Pancreas (tissue), 10 donors: Measurements from ENCODE around the gene RAD51B. TPM values are rescaled to one million over a fixed set of nuclear protein-coding genes. Genes with fewer than 3 reads are reported as not detected.

ENCODE experiments used
- ATAC-seq, 4 donors: fragments of 200-7000 bp; cut with Tn5 transposase; one replicate each; pipeline versions ENCODE4 v1.8.0 to v1.9.1; 2020; ENCODE audit warnings: mild to moderate bottlenecking in 4 of 4, moderate library complexity in 4 of 4
- DNase-seq, 6 donors: peaks; one replicate each; pipeline ENCODE4 v3.0.0-alpha.2; 2020
- FAIRE-seq: peaks from 2 replicates; lab custom pipeline; 2012; peaks lifted over from hg19 to GRCh38; lab: Jason Lieb, UNC
- H3K27ac ChIP-seq, 4 donors: fragments of 200-600 bp; sonication (generic); 1 replicate in 3 of 4; 2 replicates in 1 of 4; pipeline versions ENCODE4 v1.5.0 to v1.8.0; 2020
- H3K27me3 ChIP-seq, 4 donors: fragments of 200-600 bp; one replicate each; pipeline ENCODE4 v1.8.0; 2021
- H3K36me3 ChIP-seq, 3 donors: fragments of 200-600 bp; sonication (generic) in 1 of 3; one replicate each; pipeline versions ENCODE4 v1.5.0 to v1.8.0; 2020 to 2021
- H3K4me1 ChIP-seq, 3 donors: fragments of 200-600 bp; one replicate each; pipeline ENCODE4 v1.8.0; 2021
- H3K4me3 ChIP-seq, 4 donors: fragments of 200-600 bp; sonication (generic) in 2 of 4; one replicate each; pipeline versions ENCODE4 v1.5.0 to v1.8.0; 2020 to 2021
- H3K9me3 ChIP-seq, 4 donors: fragments of 200-600 bp; one replicate each; pipeline ENCODE4 v1.8.0; 2021
- WGBS, 2 donors: extraction: QIAGEN DNeasy Blood & Tissue Kit; methylation state at CpG; one replicate each; pipeline ENCODE4 v1.1.7; 2013; 5-methylcytosine and 5-hydroxymethylcytosine counted together
- intact Hi-C, 3 donors: fragments of 100-400 bp; cut with DNase I; formaldehyde crosslinking; loops; one replicate each; pipeline versions ENCODE4 v1.11.1 to v1.14.2; 2022
- polyA plus RNA-seq, 2 donors: library from polyadenylated mRNA; stranded (reverse); fragments of 200-250 nt; gene quantifications; one replicate each; pipeline ENCODE4 v1.2.3, GENCODE V29; 2013
- total RNA-seq, 6 donors: library from RNA; stranded (reverse); fragmentation: NEBNext Ultra II Directional in 4 of 6; extraction: Animal tissue kit (Norgen Biotek cat#: 25700) in 4 of 6; gene quantifications; one replicate each; pipeline versions ENCODE4 v1.2.1 to v1.2.4, GENCODE V29; 2021 to 2023
- TF ChIP-seq, protein P1 (sequence below), 4 donors: fragments of 200-600 bp; sonication (generic) in 3 of 4; IDR thresholded peaks; one replicate each; pipeline versions ENCODE4 v1.5.0 to v1.8.0; 2021; ENCODE audit warnings: antibody characterized with exemption in 4 of 4
- donor health status: healthy with polysubstance abuse.
- donor health status: DM: no; HTN: no; CAD: no; lungs with moderate emphysema.
- donor health status: DM: no; HTN: no; CAD: no.
- donor health status: control.
- donor health status: control.
- donor health status: Bipolar disorder and iron deficiency.
- donor health status: DM: yes; HTN: yes; CAD: no.
- donor health status: DM: no; HTN: no; CAD: no.
- donor health status: DM: no; HTN: no; CAD: no.
- donor health status: DM: yes; HTN: yes; CAD: no.

The RAD51B gene
- total and polyA plus RNA-seq, 8 donors, result 1.1 to 17.3 (median 5.8) TPM

DNA sequence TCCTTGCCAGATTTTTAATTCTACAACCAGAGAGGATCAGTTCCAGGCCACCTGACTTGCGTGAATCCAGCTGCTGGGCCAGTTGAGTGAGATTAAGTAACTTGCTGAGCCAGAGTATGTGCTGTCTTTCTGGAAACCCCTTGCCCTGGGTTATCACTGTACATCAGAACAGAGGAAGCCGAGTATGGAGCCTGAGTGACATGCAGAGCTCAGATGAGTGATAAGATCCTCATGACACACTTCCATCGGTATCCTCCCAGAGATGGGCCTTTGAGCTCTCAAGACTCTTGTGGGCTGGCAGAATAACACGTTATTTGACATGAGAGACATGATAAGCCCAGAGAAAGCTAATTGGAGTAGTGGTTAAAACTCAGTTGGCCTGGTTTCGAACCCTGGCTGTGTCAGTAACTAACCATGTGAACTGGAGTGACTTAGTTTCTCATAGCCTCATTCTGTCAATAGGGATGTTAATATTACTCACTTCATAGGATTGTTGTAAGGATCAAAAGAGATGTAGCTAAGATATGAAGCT, 585.1 kb downstream of the RAD51B start:
- H3K9me3 ChIP-seq, result no peaks in the 10 kb centered on the region
- TF ChIP-seq, protein P1, sequence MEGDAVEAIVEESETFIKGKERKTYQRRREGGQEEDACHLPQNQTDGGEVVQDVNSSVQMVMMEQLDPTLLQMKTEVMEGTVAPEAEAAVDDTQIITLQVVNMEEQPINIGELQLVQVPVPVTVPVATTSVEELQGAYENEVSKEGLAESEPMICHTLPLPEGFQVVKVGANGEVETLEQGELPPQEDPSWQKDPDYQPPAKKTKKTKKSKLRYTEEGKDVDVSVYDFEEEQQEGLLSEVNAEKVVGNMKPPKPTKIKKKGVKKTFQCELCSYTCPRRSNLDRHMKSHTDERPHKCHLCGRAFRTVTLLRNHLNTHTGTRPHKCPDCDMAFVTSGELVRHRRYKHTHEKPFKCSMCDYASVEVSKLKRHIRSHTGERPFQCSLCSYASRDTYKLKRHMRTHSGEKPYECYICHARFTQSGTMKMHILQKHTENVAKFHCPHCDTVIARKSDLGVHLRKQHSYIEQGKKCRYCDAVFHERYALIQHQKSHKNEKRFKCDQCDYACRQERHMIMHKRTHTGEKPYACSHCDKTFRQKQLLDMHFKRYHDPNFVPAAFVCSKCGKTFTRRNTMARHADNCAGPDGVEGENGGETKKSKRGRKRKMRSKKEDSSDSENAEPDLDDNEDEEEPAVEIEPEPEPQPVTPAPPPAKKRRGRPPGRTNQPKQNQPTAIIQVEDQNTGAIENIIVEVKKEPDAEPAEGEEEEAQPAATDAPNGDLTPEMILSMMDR (IDR thresholded peaks at IDR 0.05), result no peak
- FAIRE-seq (no peak), ATAC-seq (peak in 1 of 4 donors; percentile 39), DNase-seq (no peak)
- no peak overlapping the region for H3K27ac ChIP-seq
- intact Hi-C loops, result no loop called here
- peaks cover 0 to 22% (median 1%) of the 10 kb centered on the region in 3 donors for H3K4me1 ChIP-seq
- H3K27me3 ChIP-seq, result no peaks in the 10 kb centered on the region
- no peaks in the 10 kb centered on the region for H3K36me3 ChIP-seq
- 66 to 70% methylated on average over 5 of the region's 5 CpGs for WGBS, 2 donors
- no peak overlapping the region for H3K4me3 ChIP-seq

DNA sequence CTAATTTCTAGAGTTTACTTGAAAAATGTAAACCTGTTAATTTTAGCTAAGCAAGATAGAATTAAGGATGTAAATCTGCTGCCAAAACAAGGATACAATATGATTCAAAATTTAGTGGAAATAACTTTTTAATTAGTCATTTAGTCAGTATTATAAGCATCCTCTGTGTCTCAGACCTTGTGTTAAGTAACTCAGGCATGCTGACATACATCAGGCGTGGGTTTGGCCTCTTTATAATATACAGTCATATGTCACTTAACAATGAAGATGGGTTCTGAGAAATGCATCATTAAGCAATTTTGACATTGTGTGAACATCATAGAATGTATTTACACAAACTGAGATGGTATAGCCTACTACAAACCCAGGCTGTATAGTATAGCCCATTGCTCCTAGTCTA, 586.4 kb downstream of the RAD51B start:
- 98 to 99% methylated on average over 1 of the region's 1 CpG for WGBS, 2 donors
- no peaks in the 10 kb centered on the region for H3K36me3 ChIP-seq
- intact Hi-C loops, result no loop called here
- no peaks in the 10 kb centered on the region for H3K27me3 ChIP-seq
- no peak overlapping the region for H3K4me3 ChIP-seq
- H3K4me1 ChIP-seq, result peaks cover 0 to 19% (median 0%) of the 10 kb centered on the region in 3 donors
- H3K27ac ChIP-seq, result no peak overlapping the region
- no peak for FAIRE-seq
- no peak for ATAC-seq
- H3K9me3 ChIP-seq, result no peaks in the 10 kb centered on the region
- TF ChIP-seq, protein P1 (IDR thresholded peaks at IDR 0.05), result no peak
- no peak for DNase-seq

DNA sequence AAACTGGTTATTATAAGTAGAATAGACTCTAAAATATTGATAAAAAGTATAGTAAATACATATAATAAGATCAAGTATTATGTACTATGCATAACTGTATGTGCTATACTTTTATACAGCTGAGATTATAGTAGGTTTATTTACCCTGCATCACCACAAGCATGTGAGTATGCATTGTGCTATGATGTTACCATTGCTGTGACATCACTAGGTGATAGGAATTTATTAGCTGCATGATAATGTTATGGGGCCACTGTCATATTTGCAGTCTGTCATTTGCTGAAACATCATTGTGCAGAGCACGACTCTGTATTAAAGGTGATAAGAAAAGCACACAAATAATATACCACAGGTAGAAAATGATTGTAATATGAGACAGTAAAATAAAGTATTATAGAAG, 587.7 kb downstream of the RAD51B start:
- WGBS, 2 donors, result 24 to 37% methylated on average over 1 of the region's 1 CpG
- no peak for DNase-seq
- ATAC-seq, result no peak

DNA sequence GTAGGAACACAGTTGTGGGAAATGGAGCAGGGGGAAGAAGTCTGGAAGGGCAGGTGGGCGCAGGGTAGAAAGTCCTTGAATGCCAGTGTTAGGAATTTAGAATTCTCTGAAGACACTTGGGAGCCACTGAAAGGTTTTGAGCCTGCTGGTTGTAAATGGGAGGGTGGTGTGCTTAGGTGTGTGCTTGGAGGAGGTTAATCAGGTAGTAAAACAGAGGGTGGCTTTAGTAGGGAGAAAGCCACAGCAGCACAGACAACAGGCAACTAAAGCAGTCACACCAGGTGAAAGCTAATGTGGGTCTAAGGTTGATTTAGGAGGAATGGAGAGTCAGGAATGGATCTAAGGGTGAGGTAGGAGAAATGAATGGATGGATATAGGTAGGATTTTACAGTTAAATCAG, 588.2 kb downstream of the RAD51B start:
- Histone ChIP-seq H3K27ac (no peak overlapping the region), H3K4me1 (peaks cover 0 to 16% (median 0%) of the 10 kb centered on the region in 3 donors), H3K36me3 (no peaks in the 10 kb centered on the region), H3K9me3 (no peaks in the 10 kb centered on the region), H3K4me3 (no peak overlapping the region), H3K27me3 (no peaks in the 10 kb centered on the region)
- TF ChIP-seq, protein P1 (IDR thresholded peaks at IDR 0.05), result no peak
- intact Hi-C loops, result no loop called here
- 59 to 79% methylated on average over 1 of the region's 1 CpG for WGBS, 2 donors
- no peak for DNase-seq
- ATAC-seq, result no peak
- FAIRE-seq, result no peak

More for the DNA sequence above, 587.7 kb downstream of the RAD51B start:
- intact Hi-C loops, result no loop called here
- Histone ChIP-seq H3K4me3 (no peak overlapping the region), H3K27me3 (no peaks in the 10 kb centered on the region), H3K36me3 (no peaks in the 10 kb centered on the region), H3K4me1 (peaks cover 0 to 16% (median 0%) of the 10 kb centered on the region in 3 donors), H3K9me3 (no peaks in the 10 kb centered on the region), H3K27ac (no peak overlapping the region)
- TF ChIP-seq, protein P1 (IDR thresholded peaks at IDR 0.05), result no peak
- no peak for FAIRE-seq

DNA sequence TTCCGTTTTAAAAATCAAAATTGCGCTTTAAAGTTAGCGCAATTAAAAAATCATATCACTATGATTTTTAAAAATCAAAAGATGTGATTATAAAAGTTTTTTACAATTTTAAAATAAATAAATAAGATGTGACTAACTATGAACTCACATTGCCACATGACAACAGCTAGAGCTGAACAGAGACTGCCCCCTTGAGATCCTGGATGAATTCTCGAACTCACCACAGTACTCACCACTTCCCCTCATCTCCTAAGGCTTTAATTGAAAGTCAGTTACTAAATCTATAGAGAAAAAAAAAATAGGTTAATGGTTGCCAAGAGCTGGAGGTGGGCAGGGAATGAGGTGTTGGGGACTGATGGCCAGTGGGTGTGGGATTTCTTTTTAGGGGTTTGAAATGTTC, 589.1 kb downstream of the RAD51B start:
- H3K9me3 ChIP-seq, result no peaks in the 10 kb centered on the region
- intact Hi-C loops, result no loop called here
- ATAC-seq (peak in 1 of 4 donors; percentile 57), DNase-seq (no peak), FAIRE-seq (no peak)
- WGBS, 2 donors, result 95 to 98% methylated on average over 4 of the region's 4 CpGs
- H3K27me3 ChIP-seq, result no peaks in the 10 kb centered on the region
- H3K36me3 ChIP-seq, result no peaks in the 10 kb centered on the region
- H3K27ac ChIP-seq, result no peak overlapping the region
- H3K4me1 ChIP-seq, result peaks cover 0 to 16% (median 0%) of the 10 kb centered on the region in 3 donors
- TF ChIP-seq, protein P1 (IDR thresholded peaks at IDR 0.05), result no peak
- H3K4me3 ChIP-seq, result no peak overlapping the region
